H9 (cell line): ENCODE measurements around the gene DNMT3B. TPM values are rescaled to one million over a fixed set of nuclear protein-coding genes. Genes with fewer than 3 reads are reported as not detected.
A peak's percentile ranks its signal among the peaks of the same experiment; 100 is the strongest.

Experiments used
- DNase-seq: peaks from one replicate; pipeline ENCODE4 v3.0.0-alpha.2; 2017
- H2AFZ ChIP-seq: one replicate; pipeline ENCODE4 v1.6.1; 2013; ENCODE audit warnings: mild to moderate bottlenecking, low read length, control low read depth, moderate library complexity
- H2AK5ac ChIP-seq: 2 replicates; pipeline ENCODE4 v1.6.1; 2013; ENCODE audit warnings: low read length, control low read depth, mixed read lengths; ENCODE audit not compliant: insufficient read length
- H2BK120ac ChIP-seq: one replicate; pipeline ENCODE4 v1.6.1; 2013; ENCODE audit warnings: low read depth, mild to moderate bottlenecking, low read length, control low read depth, inconsistent platforms; ENCODE audit not compliant: poor library complexity, severe bottlenecking
- H2BK12ac ChIP-seq: 2 replicates; pipeline ENCODE4 v1.6.1; 2013; ENCODE audit warnings: low read length, control low read depth, mixed read lengths, low read depth; ENCODE audit not compliant: insufficient read length
- H2BK15ac ChIP-seq: 2 replicates; pipeline ENCODE4 v1.6.1; 2013; ENCODE audit warnings: low read depth, low read length, control low read depth
- H2BK20ac ChIP-seq: one replicate; pipeline ENCODE4 v1.6.1; 2013; ENCODE audit warnings: low read depth, mild to moderate bottlenecking, low read length, control low read depth, inconsistent platforms; ENCODE audit not compliant: poor library complexity, severe bottlenecking
- H2BK5ac ChIP-seq: 2 replicates; pipeline ENCODE4 v1.6.1; 2013; ENCODE audit warnings: low read length, control low read depth, mixed read lengths; ENCODE audit not compliant: insufficient read length
- H3K14ac ChIP-seq: 2 replicates; pipeline ENCODE4 v1.6.1; 2013; ENCODE audit warnings: low read length, control low read depth; ENCODE audit not compliant: insufficient read depth
- H3K18ac ChIP-seq: 2 replicates; pipeline ENCODE4 v1.6.1; 2013; ENCODE audit warnings: low read depth, mild to moderate bottlenecking, mixed read lengths, low read length, control low read depth; ENCODE audit not compliant: insufficient read length
- H3K23ac ChIP-seq: 2 replicates; pipeline ENCODE4 v1.6.1; 2013; ENCODE audit warnings: low read length, control low read depth, mixed read lengths, low read depth; ENCODE audit not compliant: insufficient read length
- H3K23me2 ChIP-seq: 2 replicates; pipeline ENCODE4 v1.6.1; 2013; ENCODE audit warnings: low read depth, mild to moderate bottlenecking, mixed read lengths, low read length, control low read depth; ENCODE audit not compliant: insufficient read length, poor library complexity, severe bottlenecking
- H3K27ac ChIP-seq: 2 replicates; pipeline ENCODE4 v1.5.1; 2013; ENCODE audit warnings: low read length, control low read depth, mixed read lengths, low read depth; ENCODE audit not compliant: insufficient read length
- H3K27me3 ChIP-seq: 2 replicates; pipeline ENCODE4 v1.6.1; 2013; ENCODE audit warnings: low read length, control low read depth, inconsistent platforms; ENCODE audit not compliant: insufficient read depth
- H3K4ac ChIP-seq: 2 replicates; pipeline ENCODE4 v1.6.1; 2013; ENCODE audit warnings: low read depth, mild to moderate bottlenecking, control low read depth, inconsistent platforms, low read length, moderate library complexity
- H3K4me1 ChIP-seq: 2 replicates; pipeline ENCODE4 v1.6.1; 2013; ENCODE audit warnings: low read length, control low read depth, inconsistent platforms; ENCODE audit not compliant: insufficient read depth
- H3K4me2 ChIP-seq: 2 replicates; pipeline ENCODE4 v1.6.1; 2013; ENCODE audit warnings: low read length, control low read depth, mixed read lengths; ENCODE audit not compliant: insufficient read length, insufficient read depth
- H3K56ac ChIP-seq: 2 replicates; pipeline ENCODE4 v1.6.1; 2013; ENCODE audit warnings: low read depth, mild to moderate bottlenecking, mixed read lengths, low read length, control low read depth; ENCODE audit not compliant: insufficient read length
- H3K79me1 ChIP-seq: 2 replicates; pipeline ENCODE4 v1.6.1; 2013; ENCODE audit warnings: low read depth, mild to moderate bottlenecking, moderate library complexity, low read length, control low read depth, inconsistent platforms; ENCODE audit not compliant: insufficient read depth, poor library complexity, severe bottlenecking
- H3K79me2 ChIP-seq: 2 replicates; pipeline ENCODE4 v1.6.1; 2013; ENCODE audit warnings: low read length, control low read depth, inconsistent platforms; ENCODE audit not compliant: insufficient read depth
- H3K9ac ChIP-seq: 2 replicates; pipeline ENCODE4 v1.6.1; 2013; ENCODE audit warnings: low read length, control low read depth, mixed read lengths; ENCODE audit not compliant: insufficient read length; ENCODE audit errors: extremely low read depth
- H3K9me3 ChIP-seq: one replicate; pipeline ENCODE4 v1.6.1; 2013; ENCODE audit warnings: low read depth, low read length, inconsistent platforms; ENCODE audit not compliant: control insufficient read depth
- H3T11ph ChIP-seq: one replicate; pipeline ENCODE4 v1.6.1; 2013; ENCODE audit warnings: mild to moderate bottlenecking, low read length, control low read depth, inconsistent platforms
- H4K20me1 ChIP-seq: one replicate; pipeline ENCODE4 v1.6.1; 2013; ENCODE audit not compliant: control insufficient read depth, insufficient read length, insufficient read depth
- H4K5ac ChIP-seq: 2 replicates; pipeline ENCODE4 v1.6.1; 2013; ENCODE audit warnings: low read depth, mild to moderate bottlenecking, mixed read lengths, low read length, control low read depth; ENCODE audit not compliant: insufficient read length
- H4K8ac ChIP-seq: replicated peaks from 2 replicates; pipeline ENCODE4 v1.6.1; 2013; ENCODE audit warnings: low read length, control low read depth, mixed read lengths, low read depth; ENCODE audit not compliant: insufficient read length
- H4K91ac ChIP-seq: 2 replicates; pipeline ENCODE4 v1.6.1; 2013; ENCODE audit warnings: low read depth, mild to moderate bottlenecking, moderate library complexity, mixed read lengths, low read length, control low read depth; ENCODE audit not compliant: insufficient read length
- H3K27ac Mint-ChIP-seq, 3 experiments: 2 replicates in 2 of 3; 3 replicates in 1 of 3; pipeline ENCODE4 v1.8.0; 2020 to 2021; ENCODE audit warnings: mixed read lengths in 3 of 3, mild to moderate bottlenecking in 1 of 3, moderate library complexity in 1 of 3
- H3K27me3 Mint-ChIP-seq: 2 replicates; pipeline ENCODE4 v1.8.0; 2021; ENCODE audit warnings: low read depth, mild to moderate bottlenecking, moderate library complexity, mixed read lengths
- H3K36me3 Mint-ChIP-seq, 3 experiments: 2 replicates in 2 of 3; 3 replicates in 1 of 3; pipeline ENCODE4 v1.8.0; 2020 to 2021; ENCODE audit warnings: low read depth in 3 of 3, mixed read lengths in 3 of 3; ENCODE audit not compliant: insufficient read depth in 1 of 3
- H3K4me1 Mint-ChIP-seq, 2 experiments: 2 replicates each; pipeline ENCODE4 v1.8.0; 2020; ENCODE audit warnings: mixed read lengths in 2 of 2
- H3K4me3 Mint-ChIP-seq, 2 experiments: 2 replicates in 1 of 2; 3 replicates in 1 of 2; pipeline ENCODE4 v1.8.0; 2020 to 2021; ENCODE audit warnings: mild to moderate bottlenecking in 2 of 2, mixed read lengths in 2 of 2, moderate library complexity in 1 of 2
- H3K9me3 Mint-ChIP-seq, 2 experiments: 2 replicates in 1 of 2; 3 replicates in 1 of 2; pipeline ENCODE4 v1.8.0; 2020; ENCODE audit warnings: mild to moderate bottlenecking in 2 of 2, mixed read lengths in 2 of 2, moderate library complexity in 1 of 2
- CTCF ChIP-seq: fragments of 200-600 bp; sonication (generic); conservative IDR thresholded peaks from 3 replicates; pipeline ENCODE4 v1.8.0; 2021; ENCODE audit warnings: antibody characterized with exemption, mild to moderate bottlenecking
- WGBS: extraction: QIAGEN DNeasy Blood & Tissue Kit; methylation state at CpG from one replicate; pipeline ENCODE4 v1.1.7; 2013; ENCODE audit warnings: missing lambda C conversion rate, low lambda C conversion rate, mixed read lengths; ENCODE audit not compliant: insufficient read length; ENCODE audit errors: extremely low coverage; 5-methylcytosine and 5-hydroxymethylcytosine counted together
- total RNA-seq: library from RNA; stranded (reverse); gene quantifications from 2 replicates; pipeline ENCODE4 v1.2.1, GENCODE V29; 2021

The DNMT3B gene
- total RNA-seq, 1 experiment from 2014 or later, result 980 TPM

DNA sequence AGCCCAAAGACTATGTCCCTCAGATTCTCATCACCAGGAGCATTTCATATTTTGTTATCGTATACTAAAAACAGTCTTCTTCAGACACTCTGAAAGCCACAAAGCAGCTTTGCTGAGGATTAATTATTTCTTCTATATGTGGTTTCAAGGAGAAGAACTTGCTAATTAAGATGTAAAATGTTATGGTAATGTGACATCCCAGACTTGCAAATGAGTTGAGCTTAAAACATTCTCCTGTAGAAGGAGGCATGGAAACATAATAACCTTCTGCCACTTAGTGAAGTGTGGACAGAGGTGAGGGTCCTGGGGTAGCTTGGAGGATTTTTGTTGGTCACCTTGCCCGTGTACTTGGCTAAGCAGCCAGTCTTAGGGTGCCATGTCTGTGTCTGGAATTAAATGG, 40.9 kb downstream of the DNMT3B start:
- no peak for TF ChIP-seq CTCF
- H3K27ac Mint-ChIP-seq, result peak overlapping the region; percentile 13 to 79 (median 48); a peak in 6 of 7 replicates
- no peak for DNase-seq

More for the DNA sequence above, 40.9 kb downstream of the DNMT3B start:
- H3K23ac ChIP-seq, result no peak overlapping the region
- H2BK120ac ChIP-seq, result no peak overlapping the region
- H4K8ac ChIP-seq, result no peak overlapping the region
- no peak overlapping the region for H2BK5ac ChIP-seq
- no peaks in the 10 kb centered on the region for H3K9me3 ChIP-seq
- H3T11ph ChIP-seq, result no peak overlapping the region
- no peak overlapping the region for H3K4me2 ChIP-seq
- WGBS, result no CpG with 5 or more reads among the region's 2 CpGs
- no peak overlapping the region for H4K91ac ChIP-seq
- no peaks in the 10 kb centered on the region for H3K27me3 ChIP-seq
- H3K27ac ChIP-seq, result peak overlapping the region; percentile 9
- no peaks in the 10 kb centered on the region for H3K79me1 ChIP-seq
- H4K20me1 ChIP-seq, result peaks cover 2% of the 10 kb centered on the region
- no peaks in the 10 kb centered on the region for H3K9me3 Mint-ChIP-seq
- no peak overlapping the region for H2BK20ac ChIP-seq
- H2BK12ac ChIP-seq, result no peak overlapping the region
- no peak overlapping the region for H3K56ac ChIP-seq
- no peak overlapping the region for H3K9ac ChIP-seq
- H4K5ac ChIP-seq, result no peak overlapping the region
- H3K79me2 ChIP-seq, result no peaks in the 10 kb centered on the region
- H2BK15ac ChIP-seq, result no peak overlapping the region
- H3K4me3 Mint-ChIP-seq, result peak overlapping the region in 1 of 2 experiments; percentile 35; a peak in 1 of 5 replicates
- peaks cover 6% of the 10 kb centered on the region; the same call in 1 of the 2 replicates for H3K4me1 ChIP-seq
- no peak overlapping the region for H3K4ac ChIP-seq
- H3K4me1 Mint-ChIP-seq, result peaks cover 73 to 76% of the 10 kb centered on the region in 2 experiments
- H2AFZ ChIP-seq, result no peak overlapping the region
- H2AK5ac ChIP-seq, result no peak overlapping the region
- H3K18ac ChIP-seq, result no peak overlapping the region
- no peaks in the 10 kb centered on the region for H3K23me2 ChIP-seq
- no peak overlapping the region for H3K14ac ChIP-seq
- H3K27me3 Mint-ChIP-seq, result no peaks in the 10 kb centered on the region; the same call in 1 of the 2 replicates
- H3K36me3 Mint-ChIP-seq, result peaks cover 85 to 100% (median 97%) of the 10 kb centered on the region in 3 experiments
